ENCODE results near the gene DARS1.
"Not testable (repeated sequence)": the region's sequence is repeated elsewhere in the genome, so short reads cannot be mapped to it uniquely, and the experiment has no call there.

DARS1 gene

DNA sequence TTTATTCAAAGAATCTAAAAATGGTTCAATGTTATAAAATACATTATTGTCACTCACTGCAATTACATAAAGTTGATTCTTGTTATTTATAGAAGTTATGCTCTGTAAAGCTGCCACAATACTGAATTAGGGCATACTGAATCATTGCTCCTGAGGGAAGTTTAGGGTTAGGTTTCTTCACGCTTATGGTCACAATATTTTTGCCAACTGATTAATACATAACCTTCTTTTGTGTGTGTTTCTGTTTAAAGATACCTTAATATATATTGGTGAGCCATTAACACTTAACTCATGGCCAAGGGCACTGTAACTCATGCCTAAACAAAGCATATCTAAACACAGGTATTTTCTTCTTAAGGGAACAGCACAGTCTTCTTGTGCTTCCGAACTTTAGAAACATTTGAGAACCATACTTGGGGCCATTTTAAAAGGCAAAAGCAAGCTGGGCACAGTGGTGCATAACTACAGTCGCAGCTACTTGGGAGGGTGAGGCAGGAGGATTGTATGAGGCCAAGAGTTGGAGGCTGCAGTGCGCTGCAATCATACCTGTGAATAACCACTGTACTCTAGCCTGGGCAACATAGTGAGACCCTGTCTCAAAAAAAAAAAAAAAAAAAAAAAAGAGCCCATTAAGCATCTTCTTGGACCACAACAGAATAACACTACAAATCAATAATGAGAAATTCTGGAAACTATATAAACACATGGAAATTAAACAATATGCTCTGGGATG is 15.6 kb downstream of the DARS1 start:
- no peak for ATAC-seq

DNA sequence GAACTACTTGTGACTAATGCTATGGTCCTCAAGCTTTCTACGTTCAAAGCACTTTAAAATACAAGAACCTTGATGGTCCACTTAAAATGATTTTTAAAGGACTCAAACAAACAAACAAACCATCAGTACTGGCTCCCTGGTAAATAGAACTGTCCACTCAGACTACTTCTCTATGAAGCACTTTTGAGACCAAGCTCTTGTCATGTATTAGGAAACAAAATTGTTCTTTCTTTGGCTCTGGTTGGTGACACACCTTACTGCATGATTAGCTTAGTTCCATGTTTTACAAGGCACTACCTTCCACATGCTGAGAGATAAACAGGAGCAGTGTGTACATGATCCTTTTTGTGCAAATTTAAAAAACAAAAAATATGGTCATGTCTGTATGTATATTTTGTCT is 19.7 kb downstream of the DARS1 start:
- TF ChIP-seq PPARA (CRISPR knock-in tag; IDR thresholded peaks at IDR 0.05; ENCODE audit: borderline replicate concordance) (no peak), ZNF70 (CRISPR knock-in tag; IDR thresholded peaks at IDR 0.05) (no peak), GLIS3 (CRISPR knock-in tag; IDR thresholded peaks at IDR 0.05) (no peak), TCF4 (CRISPR knock-in tag; IDR thresholded peaks at IDR 0.05; ENCODE audit: borderline replicate concordance) (no peak)
- TF ChIP-seq, protein P1, sequence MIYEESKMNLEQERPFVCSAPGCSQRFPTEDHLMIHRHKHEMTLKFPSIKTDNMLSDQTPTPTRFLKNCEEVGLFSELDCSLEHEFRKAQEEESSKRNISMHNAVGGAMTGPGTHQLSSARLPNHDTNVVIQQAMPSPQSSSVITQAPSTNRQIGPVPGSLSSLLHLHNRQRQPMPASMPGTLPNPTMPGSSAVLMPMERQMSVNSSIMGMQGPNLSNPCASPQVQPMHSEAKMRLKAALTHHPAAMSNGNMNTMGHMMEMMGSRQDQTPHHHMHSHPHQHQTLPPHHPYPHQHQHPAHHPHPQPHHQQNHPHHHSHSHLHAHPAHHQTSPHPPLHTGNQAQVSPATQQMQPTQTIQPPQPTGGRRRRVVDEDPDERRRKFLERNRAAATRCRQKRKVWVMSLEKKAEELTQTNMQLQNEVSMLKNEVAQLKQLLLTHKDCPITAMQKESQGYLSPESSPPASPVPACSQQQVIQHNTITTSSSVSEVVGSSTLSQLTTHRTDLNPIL (CRISPR knock-in tag; IDR thresholded peaks at IDR 0.05; ENCODE audit: low read depth) = no peak
- ATAC-seq = no peak

More for the DNA sequence above, 15.6 kb downstream of the DARS1 start:
- TF ChIP-seq RARB (CRISPR knock-in tag; IDR thresholded peaks at IDR 0.05) (no peak), TCF4 (CRISPR knock-in tag; IDR thresholded peaks at IDR 0.05; ENCODE audit: borderline replicate concordance) (no peak)
- TF ChIP-seq, protein P2, sequence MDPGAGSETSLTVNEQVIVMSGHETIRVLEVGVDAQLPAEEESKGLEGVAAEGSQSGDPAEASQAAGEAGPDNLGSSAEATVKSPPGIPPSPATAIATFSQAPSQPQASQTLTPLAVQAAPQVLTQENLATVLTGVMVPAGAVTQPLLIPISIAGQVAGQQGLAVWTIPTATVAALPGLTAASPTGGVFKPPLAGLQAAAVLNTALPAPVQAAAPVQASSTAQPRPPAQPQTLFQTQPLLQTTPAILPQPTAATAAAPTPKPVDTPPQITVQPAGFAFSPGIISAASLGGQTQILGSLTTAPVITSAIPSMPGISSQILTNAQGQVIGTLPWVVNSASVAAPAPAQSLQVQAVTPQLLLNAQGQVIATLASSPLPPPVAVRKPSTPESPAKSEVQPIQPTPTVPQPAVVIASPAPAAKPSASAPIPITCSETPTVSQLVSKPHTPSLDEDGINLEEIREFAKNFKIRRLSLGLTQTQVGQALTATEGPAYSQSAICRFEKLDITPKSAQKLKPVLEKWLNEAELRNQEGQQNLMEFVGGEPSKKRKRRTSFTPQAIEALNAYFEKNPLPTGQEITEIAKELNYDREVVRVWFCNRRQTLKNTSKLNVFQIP (CRISPR knock-in tag; IDR thresholded peaks at IDR 0.05; ENCODE audit: borderline replicate concordance, low read depth) = no peak

DNA sequence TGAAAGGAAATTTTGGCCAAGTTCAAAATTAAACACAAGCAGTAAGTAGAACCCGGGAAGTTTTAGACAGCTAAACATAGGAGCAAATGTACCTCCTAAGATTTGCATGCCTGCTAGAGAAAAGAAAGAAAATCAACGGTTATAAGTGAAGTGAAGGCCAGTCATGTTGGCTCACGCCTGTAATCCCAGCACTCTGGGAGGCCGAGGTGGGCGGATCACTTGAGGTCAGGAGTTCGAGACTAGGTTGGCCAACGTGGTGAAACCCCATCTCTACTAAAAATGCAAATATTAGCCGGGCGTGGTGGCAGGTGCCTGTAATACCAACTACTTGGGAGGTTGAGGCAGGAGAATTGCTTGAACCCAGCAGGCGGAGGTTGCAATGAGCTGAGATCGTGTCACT is 21.0 kb downstream of the DARS1 start:
- not testable (repeated sequence) for ATAC-seq

DNA sequence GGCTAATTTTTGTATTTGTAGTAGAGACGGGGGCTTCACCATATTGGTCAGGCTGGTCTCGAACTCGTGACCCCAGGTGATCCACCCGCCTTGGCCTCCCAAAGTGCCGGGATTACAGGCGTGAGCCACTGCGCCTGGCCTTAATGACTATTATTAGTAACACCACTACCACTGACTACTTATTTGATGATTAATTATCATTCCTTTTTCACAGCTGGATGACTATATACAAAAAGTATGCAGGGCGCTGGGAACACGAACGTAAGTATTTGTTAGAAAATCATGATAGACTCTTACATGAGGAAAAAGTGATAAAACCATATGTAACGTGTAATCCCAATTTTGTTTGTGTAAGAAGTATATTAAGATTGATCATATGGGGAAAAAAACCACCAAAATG is 21.6 kb downstream of the DARS1 start:
- ATAC-seq = no peak
- TF ChIP-seq ARNTL (CRISPR knock-in tag; IDR thresholded peaks at IDR 0.05; ENCODE audit: borderline replicate concordance, low read depth) (no peak), ZFP30 (CRISPR knock-in tag; IDR thresholded peaks at IDR 0.05) (no peak), TCF4 (CRISPR knock-in tag; IDR thresholded peaks at IDR 0.05; ENCODE audit: borderline replicate concordance) (no peak), ZNF70 (CRISPR knock-in tag; IDR thresholded peaks at IDR 0.05) (no peak)

DNA sequence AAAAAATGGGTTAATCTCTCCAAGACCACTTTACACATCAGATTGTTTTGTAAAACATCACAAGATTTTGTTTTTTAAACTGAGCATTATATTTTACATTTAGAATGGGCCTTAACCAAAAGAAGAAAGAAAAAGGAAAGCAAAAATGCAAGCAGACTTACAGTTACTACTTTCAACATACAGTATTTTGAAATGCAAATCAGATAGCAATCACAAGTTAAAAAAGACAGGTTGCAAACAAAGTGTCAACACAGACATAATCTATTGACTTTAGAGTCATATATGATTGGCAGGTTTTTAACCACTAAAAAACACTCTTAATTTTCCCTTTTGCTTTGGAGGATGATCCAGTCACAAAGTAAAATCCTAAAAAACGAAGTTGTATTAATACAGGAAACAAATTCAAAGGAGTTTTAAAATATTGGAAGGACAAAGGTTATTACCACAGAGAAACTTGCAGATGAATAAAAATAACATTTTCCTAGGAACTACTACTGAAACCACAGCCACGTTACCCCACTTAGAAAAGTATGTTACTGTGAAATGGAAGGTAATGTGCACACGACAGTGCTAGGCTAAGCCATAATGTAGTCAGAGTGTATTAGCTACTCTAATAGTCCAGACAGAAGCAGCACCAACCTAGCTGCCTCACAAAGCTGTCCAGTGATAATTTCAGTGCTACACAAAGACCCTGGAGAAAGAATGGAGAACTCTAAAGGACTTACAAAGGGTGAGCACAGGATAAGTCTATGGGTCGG is 22.9 kb downstream of the DARS1 start:
- no peak for ATAC-seq
- no peak for TF ChIP-seq ZNF565 (CRISPR knock-in tag; conservative IDR thresholded peaks at IDR 0.05; ENCODE audit: low read depth)

DNA sequence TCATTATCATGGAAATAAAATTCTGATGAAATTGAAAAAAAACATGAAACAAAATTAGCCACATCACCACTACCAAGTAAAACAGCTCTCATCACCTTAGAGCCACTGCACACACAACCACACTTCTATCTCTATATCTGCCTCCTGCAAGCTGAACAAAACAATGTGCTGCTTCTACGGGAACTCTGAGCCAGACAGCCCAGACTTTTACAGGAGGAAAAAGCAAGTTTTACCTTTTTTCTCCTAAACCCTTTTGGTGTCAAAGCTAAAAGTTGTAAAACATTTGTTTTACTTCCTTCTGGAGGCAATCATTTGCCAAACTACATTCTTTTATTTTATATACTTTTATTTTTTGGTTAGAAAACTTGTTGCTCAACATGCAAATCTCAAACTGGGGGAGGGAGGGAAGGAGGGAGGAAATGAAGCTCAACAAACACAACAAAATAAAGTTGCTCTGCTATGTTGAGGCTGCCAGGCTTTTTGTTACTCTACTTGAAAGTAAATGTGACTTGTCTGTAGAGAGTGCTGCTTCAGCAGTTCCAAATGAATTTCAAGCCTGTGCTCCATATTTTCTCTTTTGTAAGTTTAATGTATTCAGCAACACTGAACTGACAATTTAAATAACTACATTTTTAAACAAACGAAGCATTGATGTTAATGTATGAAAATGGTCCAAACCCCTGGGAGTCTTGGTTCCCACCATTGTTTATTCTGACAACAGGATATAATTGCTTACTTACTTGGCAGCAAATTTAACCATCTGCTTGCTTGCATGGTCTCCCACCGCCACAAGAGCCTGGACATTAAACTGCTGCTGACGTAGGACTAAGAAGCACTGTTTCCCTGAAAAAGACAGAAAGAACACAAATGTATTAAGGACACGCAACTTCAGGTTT is 24.5 kb downstream of the DARS1 start:
- ATAC-seq = peak; percentile 72; the same call in 2 of the 3 replicates
- no peak for TF ChIP-seq ZNF8 (CRISPR knock-in tag; IDR thresholded peaks at IDR 0.05)

DNA sequence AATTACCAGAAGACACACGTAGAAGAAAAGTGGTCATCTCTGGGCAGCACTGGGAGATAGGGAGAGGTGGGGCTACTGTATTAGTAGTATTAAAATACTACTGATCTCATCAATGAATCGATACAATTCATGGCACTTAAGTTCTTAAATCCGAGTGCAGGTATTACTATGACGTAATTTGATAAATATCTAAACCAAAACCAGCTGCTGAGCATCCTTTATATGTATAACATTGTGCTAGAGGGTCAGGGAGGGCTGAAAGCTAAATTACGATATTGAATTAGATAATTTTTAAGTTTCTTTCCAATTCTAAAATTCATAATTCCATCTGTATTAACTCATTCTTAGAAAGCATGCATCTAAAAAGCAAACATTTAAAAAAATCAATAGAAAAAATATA is 25.3 kb downstream of the DARS1 start:
- no peak for ATAC-seq
- TF ChIP-seq PPARA (CRISPR knock-in tag; IDR thresholded peaks at IDR 0.05; ENCODE audit: borderline replicate concordance) (no peak), OSR1 (CRISPR knock-in tag; IDR thresholded peaks at IDR 0.05) (no peak), ISL1 (CRISPR knock-in tag; IDR thresholded peaks at IDR 0.05) (no peak), ARNTL (CRISPR knock-in tag; IDR thresholded peaks at IDR 0.05; ENCODE audit: borderline replicate concordance, low read depth) (no peak), TCF4 (CRISPR knock-in tag; IDR thresholded peaks at IDR 0.05; ENCODE audit: borderline replicate concordance) (peak; percentile 61; the same call in 1 of the 2 replicates), GLIS3 (CRISPR knock-in tag; IDR thresholded peaks at IDR 0.05) (no peak)
- TF ChIP-seq, protein P3, sequence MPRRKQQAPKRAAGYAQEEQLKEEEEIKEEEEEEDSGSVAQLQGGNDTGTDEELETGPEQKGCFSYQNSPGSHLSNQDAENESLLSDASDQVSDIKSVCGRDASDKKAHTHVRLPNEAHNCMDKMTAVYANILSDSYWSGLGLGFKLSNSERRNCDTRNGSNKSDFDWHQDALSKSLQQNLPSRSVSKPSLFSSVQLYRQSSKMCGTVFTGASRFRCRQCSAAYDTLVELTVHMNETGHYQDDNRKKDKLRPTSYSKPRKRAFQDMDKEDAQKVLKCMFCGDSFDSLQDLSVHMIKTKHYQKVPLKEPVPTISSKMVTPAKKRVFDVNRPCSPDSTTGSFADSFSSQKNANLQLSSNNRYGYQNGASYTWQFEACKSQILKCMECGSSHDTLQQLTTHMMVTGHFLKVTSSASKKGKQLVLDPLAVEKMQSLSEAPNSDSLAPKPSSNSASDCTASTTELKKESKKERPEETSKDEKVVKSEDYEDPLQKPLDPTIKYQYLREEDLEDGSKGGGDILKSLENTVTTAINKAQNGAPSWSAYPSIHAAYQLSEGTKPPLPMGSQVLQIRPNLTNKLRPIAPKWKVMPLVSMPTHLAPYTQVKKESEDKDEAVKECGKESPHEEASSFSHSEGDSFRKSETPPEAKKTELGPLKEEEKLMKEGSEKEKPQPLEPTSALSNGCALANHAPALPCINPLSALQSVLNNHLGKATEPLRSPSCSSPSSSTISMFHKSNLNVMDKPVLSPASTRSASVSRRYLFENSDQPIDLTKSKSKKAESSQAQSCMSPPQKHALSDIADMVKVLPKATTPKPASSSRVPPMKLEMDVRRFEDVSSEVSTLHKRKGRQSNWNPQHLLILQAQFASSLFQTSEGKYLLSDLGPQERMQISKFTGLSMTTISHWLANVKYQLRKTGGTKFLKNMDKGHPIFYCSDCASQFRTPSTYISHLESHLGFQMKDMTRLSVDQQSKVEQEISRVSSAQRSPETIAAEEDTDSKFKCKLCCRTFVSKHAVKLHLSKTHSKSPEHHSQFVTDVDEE (CRISPR knock-in tag; IDR thresholded peaks at IDR 0.05) = peak; percentile 30; the same call in 1 of the 2 replicates

DNA sequence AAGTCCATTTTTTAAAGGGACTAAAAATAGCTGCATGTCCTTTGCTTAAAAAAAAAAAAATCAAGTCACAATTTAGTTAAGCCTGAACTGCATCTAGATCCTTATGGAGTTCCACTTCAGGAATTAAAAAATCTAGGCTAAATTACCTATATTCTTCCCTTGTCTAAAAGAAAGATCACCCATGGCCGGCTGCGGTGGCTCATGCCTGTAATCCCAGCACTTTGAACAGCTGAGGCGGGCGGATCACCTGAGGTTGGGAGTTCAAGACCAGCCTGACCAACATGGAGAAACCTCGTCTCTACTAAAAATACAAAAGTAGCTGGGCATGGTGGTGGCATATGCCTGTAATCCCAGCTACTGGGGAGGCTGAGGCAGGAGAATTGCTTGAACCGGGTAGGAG is 26.5 kb downstream of the DARS1 start:
- ATAC-seq = not testable (repeated sequence)
